Lower lobe of right lung (tissue), 2 donors: ENCODE data around the gene EGFLAM. TPM values are rescaled to one million over a fixed set of nuclear protein-coding genes. Genes with fewer than 3 reads are reported as not detected.

Source experiments
- ATAC-seq, 2 donors: fragments of 200-7000 bp; cut with Tn5 transposase; one replicate each; pipeline ENCODE4 v1.9.1; 2020 to 2022; ENCODE audit warnings: mild to moderate bottlenecking in 2 of 2, moderate library complexity in 2 of 2
- DNase-seq: peaks from one replicate; pipeline ENCODE4 v3.0.0-alpha.2; 2020
- H3K27ac ChIP-seq: fragments of 200-600 bp; one replicate; pipeline ENCODE4 v1.8.0; 2022
- H3K27me3 ChIP-seq: fragments of 200-600 bp; one replicate; pipeline ENCODE4 v1.8.0; 2022; ENCODE audit warnings: low read depth
- H3K36me3 ChIP-seq: fragments of 200-600 bp; one replicate; pipeline ENCODE4 v1.8.0; 2022; ENCODE audit warnings: mild to moderate bottlenecking
- H3K4me1 ChIP-seq: fragments of 200-600 bp; one replicate; pipeline ENCODE4 v1.8.0; 2022
- H3K4me3 ChIP-seq: fragments of 200-600 bp; one replicate; pipeline ENCODE4 v1.8.0; 2022; ENCODE audit warnings: mild to moderate bottlenecking
- H3K9me3 ChIP-seq: fragments of 200-600 bp; one replicate; pipeline ENCODE4 v1.8.0; 2022
- CTCF ChIP-seq: fragments of 200-600 bp; IDR thresholded peaks from one replicate; pipeline ENCODE4 v1.8.0; 2022; ENCODE audit warnings: antibody characterized with exemption, mild to moderate bottlenecking
- intact Hi-C: fragments of 100-400 bp; cut with DNase I; formaldehyde crosslinking; loops from one replicate; pipeline ENCODE4 v1.11.0; 2022
- total RNA-seq: library from RNA; stranded (reverse); fragmentation: NEBNext Ultra II Directional; extraction: Animal tissue kit (Norgen Biotek cat#: 25700); gene quantifications from one replicate; pipeline ENCODE4 v1.2.1, GENCODE V29; 2021
- donor health status: DM: no; HTN: yes; CAD: no; lungs with severe emphysema.

EGFLAM gene
- total RNA-seq, 1 donor from 2014 or later, result 2.4 TPM

GRCh38 chr5:38378579-38378978 is 120.2 kb downstream of the EGFLAM start:
- H3K27me3 ChIP-seq, result peaks cover 9% of the 10 kb centered on the region
- no peaks in the 10 kb centered on the region for H3K4me1 ChIP-seq
- H3K4me3 ChIP-seq, result no peak overlapping the region
- no peak for DNase-seq
- TF ChIP-seq CTCF, result no peak
- no peaks in the 10 kb centered on the region for H3K9me3 ChIP-seq
- H3K36me3 ChIP-seq, result no peaks in the 10 kb centered on the region
- intact Hi-C loops, result no loop called here
- no peak for ATAC-seq
- no peak overlapping the region for H3K27ac ChIP-seq

GRCh38 chr5:38379350-38379937 is 121.1 kb downstream of the EGFLAM start:
- no peak for DNase-seq
- no peak overlapping the region for H3K4me3 ChIP-seq
- H3K36me3 ChIP-seq, result no peaks in the 10 kb centered on the region
- H3K4me1 ChIP-seq, result no peaks in the 10 kb centered on the region
- no peak for TF ChIP-seq CTCF
- no peaks in the 10 kb centered on the region for H3K9me3 ChIP-seq
- intact Hi-C loops, result no loop called here
- no peak for ATAC-seq
- no peak overlapping the region for H3K27ac ChIP-seq
- peaks cover 9% of the 10 kb centered on the region for H3K27me3 ChIP-seq

DNA sequence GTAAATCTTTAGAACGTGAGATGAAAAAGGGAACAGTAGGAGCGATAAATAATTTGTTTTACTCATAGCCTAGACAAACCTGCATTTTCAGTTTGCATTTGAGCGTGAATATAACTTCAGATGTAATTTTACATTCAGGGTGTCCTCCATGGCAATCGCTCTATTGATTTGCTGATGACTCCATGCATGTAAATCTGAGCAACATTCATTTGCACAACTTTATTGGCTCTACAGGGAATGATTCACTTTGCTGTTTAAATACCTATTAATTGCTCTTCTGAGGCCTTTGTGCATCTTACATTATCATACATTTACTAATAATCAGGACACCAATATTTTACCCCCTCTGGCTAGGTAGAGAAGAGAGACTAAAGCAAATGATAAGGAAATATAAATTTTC is 122.2 kb downstream of the EGFLAM start:
- Histone ChIP-seq H3K36me3 (no peaks in the 10 kb centered on the region), H3K4me1 (no peaks in the 10 kb centered on the region), H3K9me3 (no peaks in the 10 kb centered on the region), H3K4me3 (no peak overlapping the region), H3K27ac (no peak overlapping the region), H3K27me3 (peaks cover 9% of the 10 kb centered on the region)
- ATAC-seq, result no peak
- DNase-seq, result no peak
- intact Hi-C loops, result no loop called here
- no peak for TF ChIP-seq CTCF

DNA sequence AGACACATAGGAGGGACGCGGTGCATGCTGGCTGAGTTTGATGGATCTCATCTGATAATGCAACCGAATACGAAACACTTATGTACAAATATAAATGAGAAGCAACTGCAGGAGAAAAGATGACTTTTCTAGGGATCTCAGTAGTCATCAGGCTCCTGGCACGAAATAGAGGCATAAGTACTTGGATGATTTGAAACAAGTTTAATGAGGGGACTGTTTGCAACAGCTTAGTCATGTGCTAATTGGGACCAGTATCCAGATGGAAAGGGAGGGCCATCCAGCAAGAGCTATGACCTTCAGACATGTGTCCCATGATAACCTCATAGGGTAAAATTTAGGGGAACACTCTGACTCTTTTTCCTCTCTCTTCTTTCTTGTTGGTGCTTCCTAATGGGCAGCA is 123.0 kb downstream of the EGFLAM start:
- intact Hi-C loops, result no loop called here
- TF ChIP-seq CTCF, result no peak
- no peak for ATAC-seq

GRCh38 chr5:38382898-38383297 is 124.5 kb downstream of the EGFLAM start:
- TF ChIP-seq CTCF, result peak; percentile 76
- intact Hi-C loops, result no loop called here
- no peaks in the 10 kb centered on the region for H3K9me3 ChIP-seq
- ATAC-seq (peak; percentile 93 to 95), DNase-seq (peak; percentile 63)
- no peak overlapping the region for H3K27ac ChIP-seq
- no peaks in the 10 kb centered on the region for H3K36me3 ChIP-seq
- H3K27me3 ChIP-seq, result peaks cover 9% of the 10 kb centered on the region
- H3K4me3 ChIP-seq, result no peak overlapping the region
- no peaks in the 10 kb centered on the region for H3K4me1 ChIP-seq

More for the DNA sequence above, 123.0 kb downstream of the EGFLAM start:
- no peaks in the 10 kb centered on the region for H3K9me3 ChIP-seq
- peaks cover 9% of the 10 kb centered on the region for H3K27me3 ChIP-seq
- DNase-seq, result no peak
- no peak overlapping the region for H3K4me3 ChIP-seq
- H3K27ac ChIP-seq, result no peak overlapping the region
- H3K36me3 ChIP-seq, result no peaks in the 10 kb centered on the region
- no peaks in the 10 kb centered on the region for H3K4me1 ChIP-seq
